Measurements from ENCODE around the gene RSF1. TPM values are rescaled to one million over a fixed set of nuclear protein-coding genes. Genes with fewer than 3 reads are reported as not detected.
"Not testable (repeated sequence)": the region's sequence is repeated elsewhere in the genome, so short reads cannot be mapped to it uniquely, and the experiment has no call there.

RSF1 gene
- polyA plus RNA-seq, 3 donors, result 70.5 to 82.8 (median 74.2) TPM

DNA sequence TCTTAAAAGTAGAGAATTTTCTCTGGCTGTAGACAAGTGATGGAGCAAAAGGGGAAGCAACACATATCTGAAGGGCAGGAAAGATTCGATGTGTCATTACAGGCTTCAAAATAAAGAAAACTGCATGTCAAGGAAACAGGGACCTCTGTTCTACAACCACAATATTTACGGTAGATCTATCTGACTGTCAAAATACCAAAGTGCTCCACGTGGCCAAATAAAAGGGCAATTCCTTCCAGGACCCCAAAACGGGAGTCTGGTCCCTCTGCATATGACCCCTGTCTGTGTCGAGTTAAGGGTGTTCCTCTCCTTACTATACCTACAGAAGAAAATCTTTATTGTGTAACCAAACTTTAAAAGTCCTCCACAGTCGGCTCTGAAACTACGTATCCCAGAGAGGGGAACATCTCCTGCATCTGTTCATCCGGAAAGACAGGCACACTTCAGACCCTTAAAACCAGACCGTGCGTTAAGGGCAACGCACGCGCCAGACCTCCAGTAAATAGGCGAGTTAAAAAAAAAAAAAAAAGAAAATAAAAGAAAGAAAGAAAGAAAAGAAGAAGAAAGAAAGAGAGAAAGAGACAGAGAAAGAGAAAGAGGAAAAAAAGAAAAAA, 183.7 kb downstream of the RSF1 start:
- DNase-seq (ENCODE audit: low read depth in 3 of 3, low spot score in 2 of 3), result no peak

DNA sequence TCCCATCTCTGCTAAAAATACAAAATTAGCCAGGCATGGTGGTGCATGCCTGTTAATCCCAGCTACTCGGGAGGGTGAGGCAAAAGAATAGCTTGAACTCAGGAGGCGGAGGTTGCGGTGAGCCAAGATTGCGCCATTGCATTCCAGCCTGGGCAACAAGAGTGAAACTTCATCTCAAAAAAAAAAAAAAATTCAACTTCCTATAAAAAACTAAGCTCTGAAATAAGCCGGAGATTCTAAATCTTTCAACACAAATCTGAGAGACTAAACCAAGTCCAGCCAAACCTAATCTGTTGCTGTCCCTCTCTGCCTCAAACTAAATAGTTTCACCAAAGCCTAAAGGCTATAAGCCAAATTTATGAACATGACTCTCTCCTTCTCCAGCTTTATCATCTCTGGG, 186.6 kb downstream of the RSF1 start:
- DNase-seq (ENCODE audit: low read depth in 3 of 3, low spot score in 2 of 3), result not testable (repeated sequence)

DNA sequence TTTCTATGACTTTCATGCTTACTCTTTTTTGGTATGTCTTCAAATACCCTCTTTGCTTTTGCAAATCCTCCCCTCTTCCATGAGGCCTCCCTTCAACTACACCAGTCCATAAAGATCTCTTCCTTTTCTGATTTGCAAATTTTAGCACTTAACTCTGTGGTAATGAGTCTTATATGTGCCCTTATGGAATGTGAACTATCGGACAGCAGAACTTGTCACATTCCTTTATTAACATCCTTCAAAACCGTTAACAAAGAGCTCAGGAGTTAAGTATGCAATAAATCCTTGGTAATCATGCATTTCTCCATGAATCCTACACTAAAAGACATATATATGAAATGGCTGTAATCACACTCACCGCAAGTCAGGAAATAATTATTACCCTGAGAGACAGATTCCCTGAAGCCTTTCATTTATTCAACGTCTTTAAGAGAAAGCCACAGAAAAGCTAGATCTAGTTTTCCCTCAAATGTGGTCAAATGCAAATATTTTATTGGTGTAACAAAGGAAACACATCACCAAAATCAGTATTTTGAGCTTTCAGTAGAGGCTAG, 190.3 kb downstream of the RSF1 start:
- no peak for DNase-seq (ENCODE audit: low read depth in 3 of 3, low spot score in 2 of 3)

DNA sequence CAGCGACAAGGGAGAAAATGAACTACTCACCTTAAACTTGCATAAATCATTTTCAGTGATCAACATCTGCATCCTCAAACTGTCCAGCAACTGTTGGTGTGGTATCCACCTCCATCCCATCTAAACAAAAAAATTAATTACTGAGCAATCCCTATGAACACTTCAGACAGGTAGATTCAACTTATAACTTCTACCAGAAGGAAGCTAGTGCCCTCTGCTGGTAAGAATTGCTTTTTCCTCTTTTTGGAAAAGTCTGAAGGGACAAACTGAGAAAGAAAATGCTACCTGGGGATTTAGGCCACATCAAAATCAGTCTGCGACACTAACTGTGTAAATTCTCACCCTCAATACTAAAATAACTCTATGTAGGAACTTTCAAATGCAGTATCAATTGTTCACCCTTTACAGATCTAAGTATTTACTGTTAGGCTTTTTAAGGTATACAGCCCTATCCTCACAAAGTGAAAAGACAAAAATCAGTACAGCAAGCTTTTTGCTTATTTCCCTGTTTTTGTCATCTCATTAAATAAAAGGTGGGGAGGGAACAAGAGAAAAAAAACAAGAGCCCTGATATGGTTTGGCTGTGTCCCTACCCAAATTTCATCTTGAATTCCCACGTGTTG, 200.8 kb downstream of the RSF1 start:
- peak; percentile 18 to 29 (median 23) for DNase-seq (ENCODE audit: low read depth in 3 of 3, low spot score in 2 of 3)

DNA sequence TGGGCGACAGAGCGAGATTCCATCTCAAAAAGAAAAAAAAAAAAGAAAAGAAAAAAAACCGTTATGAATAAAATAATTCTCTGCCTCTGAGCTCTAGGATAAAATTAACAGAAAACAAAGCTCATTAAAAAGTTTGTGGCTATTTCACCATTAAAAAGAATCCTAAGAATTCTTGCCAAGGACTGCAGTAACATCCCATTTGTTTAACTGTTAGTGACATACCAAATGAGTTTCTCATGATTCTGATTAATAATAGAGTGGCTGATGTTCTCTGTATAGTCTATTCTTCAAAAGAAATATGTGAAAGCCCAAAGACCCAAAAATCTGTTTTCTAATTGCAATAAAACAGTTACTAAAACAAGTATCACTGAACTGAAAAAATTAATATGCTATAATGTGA, 202.6 kb downstream of the RSF1 start:
- DNase-seq (ENCODE audit: low read depth in 3 of 3, low spot score in 2 of 3), result no peak

- no peak for DNase-seq (ENCODE audit: low read depth in 3 of 3, low spot score in 2 of 3)
Measured at GRCh38 chr11:77611921-77612320, 208.6 kb downstream of the RSF1 start.

Other genes with a start within 250 kb of the RSF1 start
- 1 to 10 TPM; 3.5 to 4.1 (median 3.6) TPM for gene AQP11, start 230.8 kb downstream of the RSF1 start, polyA plus RNA-seq (ENCODE audit: insufficient read length in 3 of 3)
- gene CLNS1A, start 182.9 kb downstream of the RSF1 start, polyA plus RNA-seq (ENCODE audit: insufficient read length in 3 of 3), result 100 to 1,000 TPM; 222 to 247 (median 227) TPM
- gene AAMDC, start 422 bp upstream of the RSF1 start, polyA plus RNA-seq (ENCODE audit: insufficient read length in 3 of 3), result 10 to 100 TPM; 52.0 to 58.2 (median 57.8) TPM
- gene INTS4, start 173.9 kb upstream of the RSF1 start, polyA plus RNA-seq (ENCODE audit: insufficient read length in 3 of 3), result 10 to 100 TPM; 39.3 to 44.7 (median 42.7) TPM
- gene KCTD14, start 202.6 kb upstream of the RSF1 start, polyA plus RNA-seq (ENCODE audit: insufficient read length in 3 of 3), result 10 to 100 TPM; 16.4 to 17.7 (median 16.8) TPM
- under 1 TPM; 0.18 to 0.40 (median 0.21) TPM for gene THRSP, start 243.1 kb upstream of the RSF1 start, polyA plus RNA-seq (ENCODE audit: insufficient read length in 3 of 3)

All from right renal cortex interstitium (tissue), 3 donors.